ENCODE measurements around the gene FAM171A1. TPM values are rescaled to one million over a fixed set of nuclear protein-coding genes. Genes with fewer than 3 reads are reported as not detected.
A peak's percentile ranks its signal among the peaks of the same experiment; 100 is the strongest.

Gene FAM171A1
- total RNA-seq, 1 donor from 2014 or later = 51.9 TPM

DNA sequence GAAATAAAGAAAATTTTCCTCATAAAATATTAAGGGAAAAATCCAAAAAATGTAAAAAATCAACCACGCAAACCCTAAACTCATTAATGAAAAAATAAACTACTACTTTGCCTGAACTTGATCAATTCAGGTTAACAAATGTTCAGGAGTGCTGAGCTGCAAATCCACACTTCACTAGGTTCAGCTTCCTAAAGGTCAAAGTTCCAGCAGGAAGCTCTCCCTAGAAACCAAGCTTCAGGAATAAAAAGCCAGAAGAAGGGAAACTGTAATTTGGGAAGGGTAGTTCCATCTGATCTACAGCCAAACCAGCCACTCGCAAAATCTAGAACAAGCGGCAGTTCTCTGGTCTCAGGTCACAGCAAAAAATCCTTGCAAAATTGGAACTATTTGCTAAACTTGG, 194.8 kb downstream of the FAM171A1 start:
- no peaks in the 10 kb centered on the region for H3K9me3 Mint-ChIP-seq (ENCODE audit: unreplicated experiment)
- H3K4me1 ChIP-seq (ENCODE audit: insufficient read depth, low read length) = no peaks in the 10 kb centered on the region
- no peak overlapping the region for H3K9ac ChIP-seq (ENCODE audit: low read length)
- TF ChIP-seq EZH2 (IDR thresholded peaks at IDR 0.05; ENCODE audit: insufficient read depth, low read length) = no peak
- TF ChIP-seq, protein P1, sequence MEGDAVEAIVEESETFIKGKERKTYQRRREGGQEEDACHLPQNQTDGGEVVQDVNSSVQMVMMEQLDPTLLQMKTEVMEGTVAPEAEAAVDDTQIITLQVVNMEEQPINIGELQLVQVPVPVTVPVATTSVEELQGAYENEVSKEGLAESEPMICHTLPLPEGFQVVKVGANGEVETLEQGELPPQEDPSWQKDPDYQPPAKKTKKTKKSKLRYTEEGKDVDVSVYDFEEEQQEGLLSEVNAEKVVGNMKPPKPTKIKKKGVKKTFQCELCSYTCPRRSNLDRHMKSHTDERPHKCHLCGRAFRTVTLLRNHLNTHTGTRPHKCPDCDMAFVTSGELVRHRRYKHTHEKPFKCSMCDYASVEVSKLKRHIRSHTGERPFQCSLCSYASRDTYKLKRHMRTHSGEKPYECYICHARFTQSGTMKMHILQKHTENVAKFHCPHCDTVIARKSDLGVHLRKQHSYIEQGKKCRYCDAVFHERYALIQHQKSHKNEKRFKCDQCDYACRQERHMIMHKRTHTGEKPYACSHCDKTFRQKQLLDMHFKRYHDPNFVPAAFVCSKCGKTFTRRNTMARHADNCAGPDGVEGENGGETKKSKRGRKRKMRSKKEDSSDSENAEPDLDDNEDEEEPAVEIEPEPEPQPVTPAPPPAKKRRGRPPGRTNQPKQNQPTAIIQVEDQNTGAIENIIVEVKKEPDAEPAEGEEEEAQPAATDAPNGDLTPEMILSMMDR (IDR thresholded peaks at IDR 0.05; ENCODE audit: insufficient read depth, low read depth, low read length) = no peak
- H3K27me3 ChIP-seq (ENCODE audit: insufficient read depth, low read length) = no peaks in the 10 kb centered on the region
- peaks cover 2% of the 10 kb centered on the region for H3K4me1 Mint-ChIP-seq (ENCODE audit: low read depth, unreplicated experiment)
- H2AFZ ChIP-seq (ENCODE audit: low read depth, low read length) = no peak overlapping the region
- no peaks in the 10 kb centered on the region for H3K79me2 ChIP-seq (ENCODE audit: insufficient read depth, low read length)
- H4K20me1 ChIP-seq (ENCODE audit: insufficient read depth, low read length) = no peaks in the 10 kb centered on the region
- H3K4me3 Mint-ChIP-seq (ENCODE audit: unreplicated experiment) = no peak overlapping the region
- H3K36me3 Mint-ChIP-seq (ENCODE audit: low read depth, unreplicated experiment) = peaks cover 3% of the 10 kb centered on the region
- peaks cover 5% of the 10 kb centered on the region for H3K27me3 Mint-ChIP-seq (ENCODE audit: low read depth, unreplicated experiment)
- DNase-seq (ENCODE audit: low read depth) (no peak), FAIRE-seq (no peak)
- H3K27ac ChIP-seq (ENCODE audit: low read depth, low read length) = no peak overlapping the region
- no peak overlapping the region for H3K4me3 ChIP-seq (ENCODE audit: insufficient read depth, low read depth, low read length)
- H3K27ac Mint-ChIP-seq (ENCODE audit: unreplicated experiment) = no peak overlapping the region
- no peak overlapping the region for H3K4me2 ChIP-seq (ENCODE audit: low read length)
- H3K36me3 ChIP-seq (ENCODE audit: insufficient read depth, low read length) = no peaks in the 10 kb centered on the region
- no peaks in the 10 kb centered on the region for H3K9me3 ChIP-seq (ENCODE audit: insufficient read depth, low read depth, low read length)

- H3K27ac ChIP-seq (ENCODE audit: low read depth, low read length) = no peak overlapping the region
- no peak for TF ChIP-seq EZH2 (IDR thresholded peaks at IDR 0.05; ENCODE audit: insufficient read depth, low read length)
- TF ChIP-seq, protein P1 (IDR thresholded peaks at IDR 0.05; ENCODE audit: insufficient read depth, low read depth, low read length) = no peak
- FAIRE-seq = no peak
Measured at GRCh38 chr10:15175587-15175986, 195.5 kb downstream of the FAM171A1 start.

DNA sequence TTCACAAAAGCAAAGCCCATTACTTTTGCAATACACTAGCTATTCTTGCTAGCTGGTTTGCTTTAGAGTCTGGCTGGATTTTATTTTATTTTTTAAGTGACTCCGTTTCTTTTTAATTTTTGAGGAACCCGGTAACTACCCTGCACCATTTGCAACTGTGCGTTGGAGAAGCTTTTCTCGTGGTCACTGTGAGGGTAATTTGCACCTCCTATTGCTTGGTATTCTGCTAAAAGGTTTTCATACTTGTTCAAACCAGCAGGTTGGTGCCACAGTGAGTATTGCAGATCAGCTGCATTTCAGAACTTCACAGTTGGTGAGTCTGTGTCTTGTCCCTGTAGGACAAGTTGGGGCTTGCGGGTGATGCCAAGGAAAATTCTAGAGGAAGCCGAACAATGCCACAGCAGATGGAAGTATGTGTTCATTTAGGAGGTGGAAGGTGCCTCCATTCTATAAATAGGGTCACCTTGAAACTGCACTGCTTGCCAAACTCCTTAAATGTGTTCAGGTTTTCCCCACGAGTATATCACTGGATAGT, 198.7 kb downstream of the FAM171A1 start:
- H3K27ac Mint-ChIP-seq (ENCODE audit: unreplicated experiment) = no peak overlapping the region
- no peaks in the 10 kb centered on the region for H3K9me3 Mint-ChIP-seq (ENCODE audit: unreplicated experiment)
- no peak for FAIRE-seq

More at GRCh38 chr10:15175587-15175986, 195.5 kb downstream of the FAM171A1 start:
- H2AFZ ChIP-seq (ENCODE audit: low read depth, low read length) = no peak overlapping the region
- H3K27me3 Mint-ChIP-seq (ENCODE audit: low read depth, unreplicated experiment) = peaks cover 5% of the 10 kb centered on the region
- no peaks in the 10 kb centered on the region for H3K9me3 Mint-ChIP-seq (ENCODE audit: unreplicated experiment)
- no peaks in the 10 kb centered on the region for H3K79me2 ChIP-seq (ENCODE audit: insufficient read depth, low read length)
- no peak for DNase-seq (ENCODE audit: low read depth)
- peaks cover 2% of the 10 kb centered on the region for H3K4me1 Mint-ChIP-seq (ENCODE audit: low read depth, unreplicated experiment)
- no peak overlapping the region for H3K9ac ChIP-seq (ENCODE audit: low read length)
- no peak overlapping the region for H3K27ac Mint-ChIP-seq (ENCODE audit: unreplicated experiment)
- H3K36me3 ChIP-seq (ENCODE audit: insufficient read depth, low read length) = no peaks in the 10 kb centered on the region
- H3K27me3 ChIP-seq (ENCODE audit: insufficient read depth, low read length) = no peaks in the 10 kb centered on the region
- no peak overlapping the region for H3K4me3 Mint-ChIP-seq (ENCODE audit: unreplicated experiment)
- H4K20me1 ChIP-seq (ENCODE audit: insufficient read depth, low read length) = no peaks in the 10 kb centered on the region
- H3K4me2 ChIP-seq (ENCODE audit: low read length) = no peak overlapping the region
- H3K36me3 Mint-ChIP-seq (ENCODE audit: low read depth, unreplicated experiment) = peaks cover 3% of the 10 kb centered on the region
- H3K4me1 ChIP-seq (ENCODE audit: insufficient read depth, low read length) = no peaks in the 10 kb centered on the region
- H3K9me3 ChIP-seq (ENCODE audit: insufficient read depth, low read depth, low read length) = no peaks in the 10 kb centered on the region
- no peak overlapping the region for H3K4me3 ChIP-seq (ENCODE audit: insufficient read depth, low read depth, low read length)

More for the DNA sequence above, 198.7 kb downstream of the FAM171A1 start:
- peak overlapping the region; percentile 24 for H2AFZ ChIP-seq (ENCODE audit: low read depth, low read length)
- peaks cover 4% of the 10 kb centered on the region for H3K4me1 ChIP-seq (ENCODE audit: insufficient read depth, low read length)
- H4K20me1 ChIP-seq (ENCODE audit: insufficient read depth, low read length) = peaks cover 4% of the 10 kb centered on the region
- TF ChIP-seq, protein P1 (IDR thresholded peaks at IDR 0.05; ENCODE audit: insufficient read depth, low read depth, low read length) = no peak
- no peak for TF ChIP-seq EZH2 (IDR thresholded peaks at IDR 0.05; ENCODE audit: insufficient read depth, low read length)
- H3K36me3 ChIP-seq (ENCODE audit: insufficient read depth, low read length) = no peaks in the 10 kb centered on the region
- peaks cover 4% of the 10 kb centered on the region for H3K27me3 Mint-ChIP-seq (ENCODE audit: low read depth, unreplicated experiment)
- no peak for DNase-seq (ENCODE audit: low read depth)
- H3K27ac ChIP-seq (ENCODE audit: low read depth, low read length) = no peak overlapping the region
- no peak overlapping the region for H3K4me3 Mint-ChIP-seq (ENCODE audit: unreplicated experiment)
- no peaks in the 10 kb centered on the region for H3K36me3 Mint-ChIP-seq (ENCODE audit: low read depth, unreplicated experiment)
- no peak overlapping the region for H3K4me2 ChIP-seq (ENCODE audit: low read length)
- H3K9me3 ChIP-seq (ENCODE audit: insufficient read depth, low read depth, low read length) = no peaks in the 10 kb centered on the region
- H3K27me3 ChIP-seq (ENCODE audit: insufficient read depth, low read length) = no peaks in the 10 kb centered on the region
- H3K4me3 ChIP-seq (ENCODE audit: insufficient read depth, low read depth, low read length) = no peak overlapping the region
- H3K4me1 Mint-ChIP-seq (ENCODE audit: low read depth, unreplicated experiment) = peaks cover 10% of the 10 kb centered on the region
- peaks cover 7% of the 10 kb centered on the region for H3K79me2 ChIP-seq (ENCODE audit: insufficient read depth, low read length)
- no peak overlapping the region for H3K9ac ChIP-seq (ENCODE audit: low read length)

Measured in astrocyte (in vitro differentiated cells and primary cell).